Kidney tubule cell (primary cell): ENCODE measurements around the gene CASTOR1.
"Not testable (repeated sequence)": the region's sequence is repeated elsewhere in the genome, so short reads cannot be mapped to it uniquely, and the experiment has no call there.

ENCODE experiments used
- DNase-seq: peaks from one replicate; pipeline ENCODE4 v3.0.0-alpha.2; 2018; ENCODE audit warnings: low spot score

The CASTOR1 gene

GRCh38 chr22:30289141-30289979 is at the start of gene CASTOR1:
CASTOR1 (minus strand) TSS chr22:30289505; CDS start chr22:30289497, 8 bp downstream.
- peak; percentile 98 for DNase-seq

DNA sequence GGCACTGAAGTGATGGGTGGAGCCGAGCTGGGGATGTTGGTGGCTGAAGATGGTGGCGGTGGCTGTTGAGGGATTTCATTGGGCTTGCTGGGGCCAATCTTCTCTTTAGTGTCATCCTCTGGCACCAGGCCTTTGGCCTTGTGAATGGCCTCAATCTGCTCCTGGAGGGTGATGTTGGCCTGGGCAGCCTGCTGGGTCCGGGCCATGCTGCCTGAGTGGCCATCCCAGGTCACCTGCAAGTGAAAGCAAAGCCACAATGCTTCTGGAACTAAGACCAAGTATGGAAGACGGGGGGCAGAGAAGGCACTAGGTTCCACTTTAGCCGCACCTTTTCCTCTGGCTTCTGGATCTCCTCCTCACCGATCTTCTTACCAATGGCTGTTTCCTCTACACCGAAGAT is 49.5 kb upstream of the CASTOR1 start:
- no peak for DNase-seq

DNA sequence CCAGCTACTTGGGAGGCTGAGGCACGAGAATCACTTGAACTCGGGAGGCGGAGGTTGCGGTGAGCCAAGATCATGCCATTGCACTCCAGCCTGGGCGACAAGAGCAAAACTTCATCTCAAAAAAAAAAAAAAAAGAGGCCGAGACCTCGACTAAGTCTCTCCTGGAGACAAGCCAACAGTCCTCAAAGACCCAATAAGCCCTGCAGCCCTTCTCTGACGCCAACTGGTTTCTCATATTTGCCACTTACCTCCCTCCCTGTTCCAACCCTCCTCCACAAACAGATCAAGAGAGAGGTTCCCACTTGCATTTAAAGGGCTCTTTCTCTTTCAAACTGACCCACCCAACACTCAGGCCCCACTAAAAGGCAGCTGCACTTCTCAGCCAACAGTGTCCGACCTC is 49.0 kb upstream of the CASTOR1 start:
- DNase-seq = not testable (repeated sequence)

- no peak for DNase-seq
Observed at GRCh38 chr22:30337461-30337778, 48.1 kb upstream of the CASTOR1 start.

DNA sequence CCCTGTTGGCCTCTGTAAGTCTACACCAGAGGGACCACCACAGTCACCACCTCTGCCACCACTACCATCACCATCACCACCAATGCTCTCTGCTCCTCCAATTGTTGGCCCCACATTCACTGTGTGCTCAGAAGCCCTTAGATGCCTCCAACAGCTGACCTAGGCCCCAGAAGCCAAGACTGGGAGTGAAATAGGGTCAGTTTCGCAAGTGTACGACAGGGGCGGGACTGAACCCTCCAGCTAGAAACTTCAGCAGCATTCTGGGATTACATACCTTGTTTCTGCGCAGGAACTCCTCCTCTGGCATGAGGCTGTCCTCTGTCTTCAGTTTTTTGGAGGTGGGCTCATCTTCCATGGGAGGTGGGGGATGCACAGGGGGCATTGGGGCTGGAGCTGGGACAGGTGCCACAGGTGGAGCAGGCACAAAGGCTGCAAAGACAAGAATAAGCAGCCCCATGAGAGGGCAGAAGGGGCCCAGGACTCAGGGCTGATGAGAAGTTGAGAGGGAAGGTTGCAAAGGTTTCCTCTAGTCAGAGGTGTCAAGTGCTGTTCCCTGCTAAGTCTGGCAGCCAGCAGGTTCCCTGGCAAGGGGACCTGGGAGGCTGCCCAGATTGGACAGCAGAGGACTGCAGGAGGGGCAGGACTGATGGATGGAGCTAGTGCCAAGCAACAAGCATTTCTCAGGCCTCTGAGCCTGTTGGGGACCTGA is 47.6 kb upstream of the CASTOR1 start:
- no peak for DNase-seq

- DNase-seq = no peak
Observed at GRCh38 chr22:30335236-30335635, 45.9 kb upstream of the CASTOR1 start.

DNA sequence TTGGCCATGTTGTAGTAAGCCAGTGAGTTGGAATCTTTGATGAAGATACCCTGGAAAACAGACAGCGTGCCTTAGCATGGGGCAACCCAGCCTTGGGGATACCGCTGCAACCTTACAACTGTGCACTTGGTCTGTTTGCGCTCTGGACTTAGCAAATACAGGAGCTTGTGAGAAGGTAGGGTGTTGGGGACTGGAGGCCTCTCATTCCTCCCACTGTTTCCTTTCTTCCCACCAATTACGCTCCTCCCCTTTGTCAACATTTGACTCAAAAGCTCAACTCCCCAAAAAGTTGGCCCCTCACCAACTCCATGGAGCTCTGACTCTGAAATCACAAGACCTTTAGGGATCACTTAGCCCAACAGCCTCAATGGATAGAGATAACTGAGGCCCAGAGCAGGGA is 45.3 kb upstream of the CASTOR1 start:
- no peak for DNase-seq

DNA sequence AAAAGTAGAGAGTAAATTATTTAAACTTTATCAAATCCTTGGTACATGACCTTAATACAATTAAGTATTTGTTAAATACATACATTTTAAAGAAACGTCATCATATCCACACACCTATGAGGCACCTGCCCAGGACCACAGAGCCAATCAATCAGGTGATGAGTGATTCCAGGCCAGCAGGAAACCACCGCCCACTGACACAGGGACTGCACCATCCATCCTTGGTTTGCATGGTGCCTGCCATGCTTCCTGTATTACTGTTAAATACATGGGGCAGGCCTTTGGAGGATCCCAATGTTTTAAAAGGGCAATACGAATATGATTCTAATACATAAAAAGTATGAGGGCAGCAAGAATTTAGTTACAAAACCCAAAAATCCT is 44.4 kb upstream of the CASTOR1 start:
- no peak for DNase-seq

DNA sequence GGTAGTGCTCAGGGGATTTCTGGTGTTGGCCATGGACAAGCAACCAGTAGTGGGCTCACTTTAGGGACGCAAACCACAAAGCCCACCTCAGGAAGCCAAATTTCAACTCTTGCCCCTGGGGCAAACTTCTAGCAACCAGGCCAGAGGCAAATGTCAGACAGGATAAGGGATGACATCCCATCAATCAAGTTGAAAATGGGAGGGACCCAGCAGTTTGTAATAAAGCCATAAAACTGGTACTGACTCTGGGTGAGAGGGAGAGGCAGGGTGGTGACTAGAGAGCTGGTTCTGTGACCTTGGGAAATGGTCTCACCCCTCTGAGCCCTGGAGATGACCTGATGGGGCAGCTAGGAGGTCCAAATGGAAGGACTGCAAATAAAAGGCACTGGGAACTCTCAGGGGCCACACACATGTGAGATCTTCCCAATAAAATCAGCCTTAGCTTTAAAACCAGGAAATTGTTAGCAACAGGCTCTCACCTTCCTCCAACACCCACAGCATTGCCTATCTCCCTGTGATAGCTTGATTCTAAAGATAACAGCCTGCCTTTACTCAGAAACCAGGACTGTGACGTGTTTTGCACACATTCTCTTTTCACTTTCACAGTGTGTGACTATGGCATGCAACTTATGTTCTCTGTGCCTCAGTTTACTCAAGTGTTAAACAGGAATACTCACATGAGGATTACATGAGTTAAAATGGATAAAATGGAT is 43.8 kb upstream of the CASTOR1 start:
- DNase-seq = no peak

DNA sequence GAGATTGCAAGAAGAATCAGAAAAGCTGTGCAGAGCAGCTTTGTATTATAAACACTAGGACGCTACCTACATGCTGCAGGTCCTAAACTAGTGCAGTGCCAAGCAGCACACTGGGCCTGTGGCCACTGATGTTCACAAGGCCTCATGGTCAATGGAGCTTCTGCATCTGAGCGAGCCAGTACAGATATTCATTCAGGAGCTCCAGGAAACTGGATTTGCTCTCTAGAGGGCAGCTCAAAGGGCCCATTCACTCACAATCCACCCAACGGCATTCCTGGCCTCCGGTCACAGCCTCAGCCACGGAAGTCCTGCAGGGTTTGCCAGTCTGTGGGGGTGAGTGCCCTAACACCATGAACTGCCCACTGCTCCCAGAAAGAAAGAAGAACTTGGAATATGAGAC is 43.2 kb upstream of the CASTOR1 start:
- no peak for DNase-seq

- DNase-seq = peak; percentile 22
Observed at GRCh38 chr22:30328466-30329049, 39.3 kb upstream of the CASTOR1 start.

GRCh38 chr22:30327864-30328345 is 38.6 kb upstream of the CASTOR1 start:
- DNase-seq = peak; percentile 52

DNA sequence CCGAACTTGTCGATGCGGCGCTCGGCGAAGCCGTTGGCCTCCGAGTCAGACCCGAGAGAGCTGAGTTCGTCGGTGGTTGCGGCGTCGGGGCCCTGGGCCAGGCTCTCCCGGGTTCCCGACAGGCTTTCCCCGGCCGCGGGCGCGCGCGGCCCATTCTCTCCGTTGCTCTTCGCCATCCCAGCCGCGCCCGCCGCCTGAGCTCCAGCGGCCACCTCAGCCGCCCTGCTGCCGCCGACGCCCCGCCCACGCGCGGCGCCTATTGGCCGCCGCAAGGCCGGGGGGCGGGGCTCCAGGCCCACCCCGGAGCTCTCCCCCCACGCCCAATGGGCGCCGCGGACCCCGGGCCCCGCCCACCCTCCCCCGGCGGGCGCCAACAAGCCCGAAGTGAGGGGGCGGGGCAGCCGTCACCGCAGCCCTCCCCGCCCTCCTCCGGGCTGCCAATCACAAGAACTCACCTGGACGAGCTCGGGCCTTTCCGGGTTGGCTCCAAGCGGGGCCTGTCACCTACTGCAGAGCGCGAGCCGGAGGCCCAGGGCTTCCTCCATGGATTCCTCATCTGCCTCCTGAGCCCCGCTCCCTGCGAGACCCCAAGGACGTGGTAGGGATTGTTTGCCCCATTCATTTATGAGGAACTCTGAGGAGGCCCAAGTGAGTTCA is 37.5 kb upstream of the CASTOR1 start, which contains the start of gene TBC1D10A:
TSS of gene TBC1D10A (minus strand) at position 236 of the 657 bp plus-strand sequence. CDS start at position 176, 60 bp downstream.
- peak; percentile 97 for DNase-seq

DNA sequence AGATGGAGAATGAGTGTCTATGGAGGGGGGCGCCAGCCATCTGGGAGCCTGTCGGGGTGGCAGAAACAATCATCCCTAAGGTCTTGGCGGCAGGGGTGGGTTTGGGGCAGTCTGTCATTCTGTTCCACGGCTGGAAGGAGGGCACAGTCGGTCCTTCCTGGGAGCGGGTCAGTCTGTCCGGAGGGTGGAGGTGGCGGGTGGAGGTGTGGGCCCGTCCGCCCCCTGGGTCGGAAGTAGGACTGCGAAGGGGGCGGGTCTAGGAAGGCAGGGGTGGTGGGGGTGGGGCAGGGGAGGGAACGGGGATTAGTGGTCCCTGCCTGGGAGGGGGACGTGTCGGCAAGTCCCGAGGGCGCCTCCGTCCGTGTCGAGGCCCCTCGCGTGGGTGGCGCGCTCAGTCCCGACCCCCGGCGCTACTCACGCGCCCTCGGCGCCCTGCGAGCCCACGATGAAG is 37.0 kb upstream of the CASTOR1 start:
- peak; percentile 52 for DNase-seq

DNA sequence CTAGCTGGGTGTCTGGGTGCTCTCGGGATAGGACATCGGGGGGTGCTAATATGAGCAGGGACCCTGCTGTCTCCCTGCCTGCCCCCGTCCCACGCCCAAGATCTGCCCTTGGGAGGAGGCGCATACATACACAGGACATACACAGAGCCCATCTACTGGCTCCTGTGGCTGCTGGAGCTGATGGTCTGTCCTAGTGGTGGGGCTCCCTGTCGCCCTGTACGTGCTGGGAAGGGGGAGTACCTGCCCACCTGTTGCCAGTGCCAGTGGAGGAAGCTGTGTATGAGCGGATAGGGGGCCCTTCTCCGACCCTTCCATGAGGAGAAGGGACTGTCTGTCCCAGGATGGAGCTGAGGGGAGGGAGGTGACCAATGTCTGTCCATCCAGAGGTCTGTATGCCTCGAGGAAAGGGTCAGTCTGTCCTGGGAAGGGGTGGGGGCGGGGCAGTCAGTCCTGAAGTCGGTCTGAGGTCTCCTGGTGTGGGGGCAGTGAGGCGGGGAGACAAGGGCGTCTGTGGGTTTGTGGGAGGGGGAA is 36.5 kb upstream of the CASTOR1 start:
- DNase-seq = peak; percentile 6

- peak; percentile 90 for DNase-seq
Observed at GRCh38 chr22:30325065-30325720, 35.9 kb upstream of the CASTOR1 start.

GRCh38 chr22:30324014-30324730 is 34.9 kb upstream of the CASTOR1 start:
- no peak for DNase-seq

GRCh38 chr22:30323246-30323645 is 33.9 kb upstream of the CASTOR1 start:
- no peak for DNase-seq

DNA sequence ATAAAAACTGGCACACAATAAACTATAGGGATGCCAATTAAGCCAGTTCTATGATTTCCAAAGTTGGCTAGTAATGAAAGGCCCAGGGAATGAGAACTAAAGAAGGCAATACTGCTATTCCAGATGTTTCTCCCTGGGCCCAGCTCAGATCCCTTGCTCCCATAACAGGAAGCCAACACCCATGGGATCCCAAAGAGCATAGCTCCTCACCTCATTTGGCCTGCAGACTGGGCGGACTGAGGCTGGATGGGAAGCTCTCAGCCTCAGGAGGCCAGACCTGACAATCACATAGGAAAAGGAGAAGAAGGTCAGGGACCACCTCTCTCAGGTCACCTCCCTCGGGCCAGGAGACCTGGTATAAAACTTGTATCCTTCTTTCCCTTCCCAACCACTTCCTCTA is 32.2 kb upstream of the CASTOR1 start:
- no peak for DNase-seq

DNA sequence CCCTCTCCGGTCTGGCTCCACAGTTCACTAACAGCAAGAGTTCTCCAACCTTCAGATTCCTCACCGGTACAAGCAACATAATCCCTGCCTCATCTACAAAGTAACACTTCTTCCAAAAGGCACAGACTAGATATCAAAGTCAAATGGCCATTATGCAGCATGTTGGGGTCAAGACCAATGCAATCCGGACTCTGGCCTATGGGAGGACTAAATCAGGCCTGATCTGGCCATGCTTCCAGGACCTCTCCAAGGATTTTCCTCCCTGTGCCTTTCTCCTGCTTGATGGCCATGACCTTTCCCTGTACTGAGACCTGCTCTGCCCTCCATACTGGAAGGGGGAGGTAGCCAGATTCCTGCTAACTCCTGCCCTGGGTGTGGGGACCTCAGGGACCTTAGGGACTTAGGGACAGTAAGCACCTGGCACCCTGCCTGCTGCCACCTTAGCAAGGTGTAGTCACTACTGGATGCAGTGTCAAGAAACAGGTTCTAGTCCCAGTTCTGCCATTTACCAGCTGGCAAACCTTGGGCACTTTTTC is 30.8 kb upstream of the CASTOR1 start:
- DNase-seq = no peak
